PC-3 (cell line): ENCODE measurements around the gene TALDO1.

Source experiments
- EZH2phosphoT487 ChIP-seq: fragments of 300-600 bp; sonication (generic); IDR thresholded peaks from 2 replicates; pipeline ENCODE4 v1.6.1; 2018; ENCODE audit warnings: mild to moderate bottlenecking, antibody characterized with exemption, low read length, borderline replicate concordance
- TF ChIP-seq, protein P1 (sequence below): fragments of 300-600 bp; sonication (generic); conservative IDR thresholded peaks from 2 replicates; pipeline ENCODE4 v1.5.1; 2017; ENCODE audit warnings: antibody characterized with exemption, low read depth, mild to moderate bottlenecking, low read length

DNA sequence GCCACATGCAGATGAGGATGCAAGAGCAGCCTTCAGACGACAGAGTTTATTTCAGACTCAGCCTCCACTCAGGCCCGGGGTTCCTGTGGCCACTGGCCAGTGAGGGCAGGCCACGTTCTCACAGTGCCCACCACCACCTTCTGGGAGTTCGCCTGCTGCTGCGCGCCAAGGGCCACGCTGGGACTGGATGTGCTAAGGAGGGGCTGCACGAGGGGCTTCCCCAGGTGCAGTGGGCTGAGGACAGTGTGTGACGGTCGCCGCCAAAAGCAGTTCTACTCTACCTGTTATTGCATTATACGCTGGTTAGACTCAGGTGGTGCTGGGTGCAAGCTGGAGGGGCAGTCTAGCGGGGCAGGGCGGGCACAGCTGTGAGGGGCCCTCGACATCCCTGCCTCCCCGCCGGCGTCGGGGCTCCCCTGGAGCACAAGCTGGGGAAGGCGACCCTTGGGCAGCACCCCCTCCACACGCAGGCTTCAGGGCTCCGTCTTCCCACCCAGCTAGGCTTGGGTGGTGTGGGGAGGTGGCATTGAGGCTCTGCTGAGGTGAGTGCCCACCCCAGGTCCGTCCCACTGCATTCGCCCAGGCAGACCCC is 39.9 kb downstream of the TALDO1 start:
- TF ChIP-seq, protein P1, sequence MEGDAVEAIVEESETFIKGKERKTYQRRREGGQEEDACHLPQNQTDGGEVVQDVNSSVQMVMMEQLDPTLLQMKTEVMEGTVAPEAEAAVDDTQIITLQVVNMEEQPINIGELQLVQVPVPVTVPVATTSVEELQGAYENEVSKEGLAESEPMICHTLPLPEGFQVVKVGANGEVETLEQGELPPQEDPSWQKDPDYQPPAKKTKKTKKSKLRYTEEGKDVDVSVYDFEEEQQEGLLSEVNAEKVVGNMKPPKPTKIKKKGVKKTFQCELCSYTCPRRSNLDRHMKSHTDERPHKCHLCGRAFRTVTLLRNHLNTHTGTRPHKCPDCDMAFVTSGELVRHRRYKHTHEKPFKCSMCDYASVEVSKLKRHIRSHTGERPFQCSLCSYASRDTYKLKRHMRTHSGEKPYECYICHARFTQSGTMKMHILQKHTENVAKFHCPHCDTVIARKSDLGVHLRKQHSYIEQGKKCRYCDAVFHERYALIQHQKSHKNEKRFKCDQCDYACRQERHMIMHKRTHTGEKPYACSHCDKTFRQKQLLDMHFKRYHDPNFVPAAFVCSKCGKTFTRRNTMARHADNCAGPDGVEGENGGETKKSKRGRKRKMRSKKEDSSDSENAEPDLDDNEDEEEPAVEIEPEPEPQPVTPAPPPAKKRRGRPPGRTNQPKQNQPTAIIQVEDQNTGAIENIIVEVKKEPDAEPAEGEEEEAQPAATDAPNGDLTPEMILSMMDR = no peak
- TF ChIP-seq EZH2phosphoT487 = no peak
